Hepatocyte (in vitro differentiated cells): ENCODE measurements around the gene XRCC4.

Experiments used
- CTCF ChIP-seq: fragments of 200-600 bp; sonication (generic); IDR thresholded peaks from 2 replicates; pipeline ENCODE4 v1.5.1; 2016; ENCODE audit warnings: antibody characterized with exemption, mild to moderate bottlenecking; ENCODE audit not compliant: poor library complexity
- EZH2 ChIP-seq: fragments of 200-600 bp; sonication (generic); IDR thresholded peaks from 2 replicates; pipeline ENCODE4 v1.6.1; 2016; ENCODE audit warnings: antibody characterized with exemption, mild to moderate bottlenecking, borderline replicate concordance

GRCh38 chr5:83353774-83354173, 276.4 kb downstream of the XRCC4 start:
- no peak for TF ChIP-seq CTCF
- TF ChIP-seq EZH2 = no peak
